Mammary epithelial cell (primary cell): ENCODE measurements around the gene POP5.

Experiments used
- EZH2 ChIP-seq: IDR thresholded peaks from 2 replicates; pipeline ENCODE4 v1.6.1; 2012; ENCODE audit warnings: low read length, inconsistent platforms, borderline replicate concordance
- TF ChIP-seq, protein P1 (sequence below), 2 donors: IDR thresholded peaks in 1 of 2; conservative IDR thresholded peaks in 1 of 2; 2 replicates each; pipeline ENCODE4 v1.5.1; 2011 to 2012; ENCODE audit warnings: inconsistent platforms in 2 of 2, low read length in 2 of 2, mild to moderate bottlenecking in 2 of 2, control low read depth in 1 of 2, low read depth in 1 of 2; ENCODE audit not compliant: insufficient read depth in 1 of 2; ENCODE audit errors: extremely low read depth in 1 of 2

DNA sequence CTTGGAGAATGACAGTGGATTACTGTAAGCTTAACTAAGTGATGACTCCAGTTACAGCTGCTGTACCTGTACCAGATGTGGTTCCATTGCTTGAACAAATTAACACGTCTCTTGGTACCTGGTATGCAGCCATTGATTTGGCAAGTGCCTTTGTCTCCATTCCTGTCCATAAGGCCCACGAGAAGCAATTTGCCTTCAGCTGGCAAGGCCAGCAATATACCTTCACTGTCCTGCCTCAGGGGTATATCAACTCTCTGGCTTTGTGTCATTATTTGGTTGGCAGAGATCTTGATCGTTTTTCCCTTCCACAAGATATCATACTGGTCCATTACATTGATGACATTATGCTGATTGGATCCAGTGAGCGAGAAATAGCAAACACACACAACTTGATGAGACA, 29.4 kb upstream of the POP5 start:
- TF ChIP-seq, protein P1, sequence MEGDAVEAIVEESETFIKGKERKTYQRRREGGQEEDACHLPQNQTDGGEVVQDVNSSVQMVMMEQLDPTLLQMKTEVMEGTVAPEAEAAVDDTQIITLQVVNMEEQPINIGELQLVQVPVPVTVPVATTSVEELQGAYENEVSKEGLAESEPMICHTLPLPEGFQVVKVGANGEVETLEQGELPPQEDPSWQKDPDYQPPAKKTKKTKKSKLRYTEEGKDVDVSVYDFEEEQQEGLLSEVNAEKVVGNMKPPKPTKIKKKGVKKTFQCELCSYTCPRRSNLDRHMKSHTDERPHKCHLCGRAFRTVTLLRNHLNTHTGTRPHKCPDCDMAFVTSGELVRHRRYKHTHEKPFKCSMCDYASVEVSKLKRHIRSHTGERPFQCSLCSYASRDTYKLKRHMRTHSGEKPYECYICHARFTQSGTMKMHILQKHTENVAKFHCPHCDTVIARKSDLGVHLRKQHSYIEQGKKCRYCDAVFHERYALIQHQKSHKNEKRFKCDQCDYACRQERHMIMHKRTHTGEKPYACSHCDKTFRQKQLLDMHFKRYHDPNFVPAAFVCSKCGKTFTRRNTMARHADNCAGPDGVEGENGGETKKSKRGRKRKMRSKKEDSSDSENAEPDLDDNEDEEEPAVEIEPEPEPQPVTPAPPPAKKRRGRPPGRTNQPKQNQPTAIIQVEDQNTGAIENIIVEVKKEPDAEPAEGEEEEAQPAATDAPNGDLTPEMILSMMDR (conservative IDR thresholded peaks at IDR 0.05 in 1 of 2, IDR thresholded peaks at IDR 0.05 in 1 of 2; ENCODE audit: extremely low read depth in 1 of 2, insufficient read depth in 1 of 2, low read depth in 1 of 2, low read length in 2 of 2) = no peak
- TF ChIP-seq EZH2 = no peak
